DMS53 (cell line): ENCODE results near the gene ENTPD7.
A peak's percentile ranks its signal among the peaks of the same experiment; 100 is the strongest.
"Not testable (repeated sequence)": the region's sequence is repeated elsewhere in the genome, so short reads cannot be mapped to it uniquely, and the experiment has no call there.

Experiments used
- DNase-seq: peaks from one replicate; lab custom pipeline; 2025; lab: John Stamatoyannopoulos, UW

ENTPD7 gene

GRCh38 chr10:99659031-99659867 is at the start of gene ENTPD7:
Gene ENTPD7, plus strand, starts transcription at chr10:99659509. Its CDS starts 448 bp downstream, at chr10:99659957.
- DNase-seq = peak; percentile 99

- DNase-seq = no peak
Measured at GRCh38 chr10:99610221-99610620, 49.1 kb upstream of the ENTPD7 start.

GRCh38 chr10:99611326-99611725 is 48.0 kb upstream of the ENTPD7 start:
- no peak for DNase-seq

- peak; percentile 81 for DNase-seq
Measured at GRCh38 chr10:99612167-99612831, 47.0 kb upstream of the ENTPD7 start.

GRCh38 chr10:99615426-99615825 is 43.9 kb upstream of the ENTPD7 start:
- DNase-seq = no peak

GRCh38 chr10:99617696-99618095 is 41.6 kb upstream of the ENTPD7 start:
- DNase-seq = no peak

GRCh38 chr10:99619090-99619800 is 40.1 kb upstream of the ENTPD7 start:
- peak; percentile 50 for DNase-seq

- DNase-seq = peak; percentile 100
Measured at GRCh38 chr10:99619851-99620710, 39.2 kb upstream of the ENTPD7 start, which contains the start of gene SLC25A28. Gene SLC25A28, minus strand, starts transcription at chr10:99620439. Its CDS starts 104 bp downstream, at chr10:99620335.

GRCh38 chr10:99620711-99621453 is 38.4 kb upstream of the ENTPD7 start:
- DNase-seq = peak; percentile 96

- DNase-seq = peak; percentile 91
Measured at GRCh38 chr10:99621454-99622251, 37.7 kb upstream of the ENTPD7 start.

GRCh38 chr10:99623919-99624318 is 35.4 kb upstream of the ENTPD7 start:
- no peak for DNase-seq

- not testable (repeated sequence) for DNase-seq
Measured at GRCh38 chr10:99625124-99625523, 34.2 kb upstream of the ENTPD7 start.

GRCh38 chr10:99628923-99629624 is 30.2 kb upstream of the ENTPD7 start:
- no peak for DNase-seq

- no peak for DNase-seq
Measured at GRCh38 chr10:99629625-99629978, 29.7 kb upstream of the ENTPD7 start.

GRCh38 chr10:99630433-99630832 is 28.9 kb upstream of the ENTPD7 start:
- DNase-seq = peak; percentile 65

GRCh38 chr10:99630991-99631390 is 28.3 kb upstream of the ENTPD7 start:
- DNase-seq = no peak

- no peak for DNase-seq
Measured at GRCh38 chr10:99631496-99631895, 27.8 kb upstream of the ENTPD7 start.

- DNase-seq = no peak
Measured at GRCh38 chr10:99633832-99634231, 25.5 kb upstream of the ENTPD7 start.

GRCh38 chr10:99647601-99648151 is 11.6 kb upstream of the ENTPD7 start:
- DNase-seq = no peak
